GM06990 (cell line): ENCODE results near the gene POC5.
"Not testable (repeated sequence)": the region's sequence is repeated elsewhere in the genome, so short reads cannot be mapped to it uniquely, and the experiment has no call there.

Experiments used
- DNase-seq: peaks from one replicate; pipeline ENCODE4 v3.0.0-alpha.2; 2011; ENCODE audit not compliant: insufficient read length; ENCODE audit errors: extremely low read depth
- H3K27me3 ChIP-seq: replicated peaks from 2 replicates; pipeline ENCODE4 v1.6.0; 2011; ENCODE audit warnings: low read length; ENCODE audit not compliant: control insufficient read depth, insufficient read depth
- H3K36me3 ChIP-seq: 2 replicates; pipeline ENCODE4 v1.5.1; 2011; ENCODE audit warnings: low read length; ENCODE audit not compliant: control insufficient read depth, insufficient read depth
- H3K4me3 ChIP-seq: replicated peaks from 2 replicates; pipeline ENCODE4 v1.5.1; 2011; ENCODE audit warnings: low read depth, mild to moderate bottlenecking, control low read depth, low read length
- TF ChIP-seq, protein P1 (sequence below): IDR thresholded peaks from 2 replicates; pipeline ENCODE4 v1.5.1; 2011; ENCODE audit warnings: low read length, control low read depth, mild to moderate bottlenecking, inconsistent platforms; ENCODE audit not compliant: insufficient read depth, poor library complexity, severe bottlenecking

POC5 gene

DNA sequence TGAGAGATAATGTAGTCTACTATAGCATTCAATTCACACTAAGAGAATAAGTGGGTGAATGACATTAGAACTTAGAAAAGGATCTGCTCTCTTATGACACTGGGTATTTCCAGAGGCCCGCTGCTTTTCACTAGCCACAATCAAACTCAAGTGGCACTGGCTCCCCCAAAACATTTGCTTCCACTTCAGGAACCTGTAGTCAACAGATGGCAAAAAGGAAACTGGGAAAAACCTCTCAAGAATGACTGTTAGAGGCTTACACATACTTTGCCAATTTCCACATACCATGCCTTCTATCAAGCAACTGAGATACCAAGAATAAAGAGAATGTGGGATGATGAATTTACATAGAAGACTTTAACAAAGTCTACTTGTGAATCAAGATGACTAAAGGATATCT, 11.2 kb downstream of the POC5 start:
- H3K4me3 ChIP-seq, result no peak overlapping the region
- DNase-seq, result no peak
- H3K36me3 ChIP-seq, result peaks cover 7% of the 10 kb centered on the region; the same call in 1 of the 2 replicates
- TF ChIP-seq, protein P1, sequence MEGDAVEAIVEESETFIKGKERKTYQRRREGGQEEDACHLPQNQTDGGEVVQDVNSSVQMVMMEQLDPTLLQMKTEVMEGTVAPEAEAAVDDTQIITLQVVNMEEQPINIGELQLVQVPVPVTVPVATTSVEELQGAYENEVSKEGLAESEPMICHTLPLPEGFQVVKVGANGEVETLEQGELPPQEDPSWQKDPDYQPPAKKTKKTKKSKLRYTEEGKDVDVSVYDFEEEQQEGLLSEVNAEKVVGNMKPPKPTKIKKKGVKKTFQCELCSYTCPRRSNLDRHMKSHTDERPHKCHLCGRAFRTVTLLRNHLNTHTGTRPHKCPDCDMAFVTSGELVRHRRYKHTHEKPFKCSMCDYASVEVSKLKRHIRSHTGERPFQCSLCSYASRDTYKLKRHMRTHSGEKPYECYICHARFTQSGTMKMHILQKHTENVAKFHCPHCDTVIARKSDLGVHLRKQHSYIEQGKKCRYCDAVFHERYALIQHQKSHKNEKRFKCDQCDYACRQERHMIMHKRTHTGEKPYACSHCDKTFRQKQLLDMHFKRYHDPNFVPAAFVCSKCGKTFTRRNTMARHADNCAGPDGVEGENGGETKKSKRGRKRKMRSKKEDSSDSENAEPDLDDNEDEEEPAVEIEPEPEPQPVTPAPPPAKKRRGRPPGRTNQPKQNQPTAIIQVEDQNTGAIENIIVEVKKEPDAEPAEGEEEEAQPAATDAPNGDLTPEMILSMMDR, result no peak
- H3K27me3 ChIP-seq, result no peaks in the 10 kb centered on the region

DNA sequence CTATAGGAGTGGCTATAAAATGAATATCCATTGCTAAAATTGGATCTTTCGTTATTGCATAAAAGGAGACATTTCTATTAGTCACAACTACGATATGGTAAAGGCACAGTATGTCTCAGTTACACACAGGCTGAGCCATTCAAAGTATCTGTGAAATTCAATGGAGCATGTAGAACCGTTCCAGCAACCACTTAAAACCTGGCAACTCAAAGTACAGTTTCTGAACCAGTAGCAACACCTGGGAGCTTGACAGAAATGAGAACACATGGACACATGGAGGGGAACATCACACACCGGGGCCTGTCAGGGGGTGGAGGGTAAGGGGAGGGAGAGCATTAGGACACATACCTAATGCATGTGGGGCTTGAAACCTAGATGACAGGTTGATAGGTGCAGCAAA, 15.4 kb downstream of the POC5 start:
- H3K4me3 ChIP-seq, result no peak overlapping the region
- no peak for DNase-seq
- TF ChIP-seq, protein P1, result no peak
- peaks cover 4% of the 10 kb centered on the region; the same call in 1 of the 2 replicates for H3K36me3 ChIP-seq
- no peaks in the 10 kb centered on the region for H3K27me3 ChIP-seq

DNA sequence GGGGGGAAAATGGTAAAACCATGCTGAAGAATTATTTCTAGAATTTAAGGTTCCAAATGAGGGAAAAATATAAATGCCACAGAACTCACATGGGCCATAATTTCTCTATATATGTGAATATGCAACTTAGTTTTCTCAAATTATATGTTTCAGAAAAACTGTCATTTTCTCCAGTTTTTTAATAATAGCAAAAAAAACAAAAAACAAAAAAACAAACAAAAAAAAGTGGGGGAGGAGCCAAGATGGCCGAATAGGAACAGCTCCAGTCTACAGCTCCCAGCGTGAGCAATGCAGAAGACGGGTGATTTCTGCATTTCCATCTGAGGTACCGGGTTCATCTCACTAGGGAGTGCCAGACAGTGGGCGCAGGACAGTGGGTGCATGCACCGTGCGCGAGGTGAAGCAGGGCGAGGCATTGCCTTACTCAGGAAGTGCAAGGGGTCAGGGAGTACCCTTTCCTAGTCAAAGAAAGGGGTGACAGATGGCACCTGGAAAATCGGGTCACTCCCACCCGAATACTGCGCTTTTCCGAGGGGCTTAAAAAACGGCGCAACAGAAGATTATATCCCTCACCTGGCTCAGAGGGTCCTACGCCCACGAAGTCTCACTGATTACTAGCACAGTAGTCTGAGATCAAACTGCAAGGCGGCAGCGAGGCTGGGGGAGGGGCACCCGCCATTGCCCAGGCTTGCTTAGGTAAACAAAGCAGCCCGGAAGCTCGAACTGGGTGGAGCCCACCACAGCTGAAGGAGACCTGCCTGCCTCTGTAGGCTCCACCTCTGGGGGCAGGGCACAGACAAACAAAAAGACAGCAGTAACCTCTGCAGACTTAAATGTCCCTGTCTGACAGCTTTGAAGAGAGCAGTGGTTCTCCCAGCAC, 21.5 kb downstream of the POC5 start:
- H3K27me3 ChIP-seq, H3K4me3 ChIP-seq, H3K36me3 ChIP-seq, DNase-seq: not testable (repeated sequence)

DNA sequence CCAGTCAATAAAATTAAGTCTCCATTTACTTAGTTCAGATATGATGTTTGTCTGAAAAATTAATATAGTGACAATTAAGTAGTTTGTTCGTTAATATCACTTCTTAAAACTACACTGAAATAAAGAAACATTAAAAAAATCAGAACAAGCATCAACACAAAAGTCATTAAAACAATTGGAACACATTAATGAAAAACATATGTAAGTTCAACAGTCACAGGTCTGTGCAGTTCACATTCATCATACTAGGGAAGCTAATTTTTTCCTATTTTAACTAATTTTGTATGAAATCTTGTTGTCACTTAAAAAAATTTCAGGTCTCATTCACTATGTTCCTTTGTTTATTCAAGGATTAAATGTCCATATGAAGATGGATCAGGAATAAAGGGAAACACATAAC, 22.5 kb downstream of the POC5 start:
- DNase-seq, result no peak
- Histone ChIP-seq H3K36me3 (peaks cover 2% of the 10 kb centered on the region), H3K27me3 (no peaks in the 10 kb centered on the region), H3K4me3 (no peak overlapping the region)
- TF ChIP-seq, protein P1, result no peak

DNA sequence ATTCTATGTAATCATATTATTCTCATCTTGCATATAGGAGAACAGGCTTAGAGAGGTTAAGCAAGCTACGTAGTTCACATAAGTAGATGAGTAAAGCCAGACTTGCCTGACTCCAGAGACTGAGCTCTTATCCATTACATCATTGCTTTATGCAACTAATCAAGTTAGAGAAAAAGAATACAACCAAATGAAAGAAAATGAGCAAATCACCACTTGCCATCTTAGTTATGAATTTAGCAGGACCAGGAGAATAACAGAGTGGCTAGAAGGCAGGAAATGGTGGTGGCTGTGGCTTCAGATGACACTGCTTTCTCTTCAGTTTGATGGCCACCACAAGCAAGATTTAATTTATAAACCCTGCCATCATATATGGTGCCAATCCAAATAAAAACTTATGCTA, 26.6 kb downstream of the POC5 start:
- TF ChIP-seq, protein P1, result no peak
- Histone ChIP-seq H3K36me3 (peaks cover 2% of the 10 kb centered on the region), H3K4me3 (no peak overlapping the region), H3K27me3 (no peaks in the 10 kb centered on the region)
- DNase-seq, result no peak

DNA sequence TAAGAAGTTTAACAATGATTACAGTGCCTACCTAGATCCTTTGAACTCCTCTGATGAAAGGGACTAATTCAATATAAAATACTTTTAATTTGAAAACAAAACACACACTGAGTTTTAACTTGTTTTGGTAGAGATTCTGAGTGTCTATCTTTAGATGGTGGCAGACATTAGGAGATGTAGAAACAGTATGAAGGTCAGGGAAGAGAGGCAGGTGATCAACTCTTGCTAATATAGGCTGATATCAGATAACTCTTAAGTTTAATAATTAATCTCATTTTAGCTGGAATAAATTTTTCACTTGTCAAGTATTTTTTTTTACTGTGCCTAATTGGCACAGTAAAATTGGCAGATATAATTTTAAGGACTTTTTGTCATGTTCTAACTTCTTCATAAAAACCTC, 30.8 kb downstream of the POC5 start:
- Histone ChIP-seq H3K4me3 (no peak overlapping the region), H3K36me3 (peaks cover 4% of the 10 kb centered on the region), H3K27me3 (no peaks in the 10 kb centered on the region)
- TF ChIP-seq, protein P1, result no peak
- DNase-seq, result no peak
